Adrenal gland (tissue), 12 donors: ENCODE results near the gene WNT3. TPM values are rescaled to one million over a fixed set of nuclear protein-coding genes. Genes with fewer than 3 reads are reported as not detected.

Experiments
- DNase-seq, 7 donors: peaks; one replicate each; pipeline ENCODE4 v3.0.0-alpha.2; 2019 to 2020
- H3K27ac ChIP-seq, 5 donors: fragments of 200-600 bp; sonication (generic) in 4 of 5; 1 replicate in 3 of 5; 2 replicates in 2 of 5; pipeline versions ENCODE4 v1.5.1 to v1.8.0; 2016 to 2020; ENCODE audit warnings: mild to moderate bottlenecking in 1 of 5
- H3K27me3 ChIP-seq: fragments of 200-600 bp; 2 replicates; pipeline ENCODE4 v1.8.0; 2021
- H3K36me3 ChIP-seq, 2 donors: fragments of 200-600 bp; replicated peaks in 1 of 2; 1 replicate in 1 of 2; 2 replicates in 1 of 2; pipeline versions ENCODE4 v1.5.1 to v1.8.0; 2018 to 2022
- H3K4me1 ChIP-seq, 2 donors: fragments of 200-600 bp; replicated peaks in 1 of 2; 1 replicate in 1 of 2; 2 replicates in 1 of 2; pipeline versions ENCODE4 v1.5.1 to v1.8.0; 2018 to 2021
- H3K4me3 ChIP-seq, 4 donors: fragments of 200-600 bp; sonication (generic) in 3 of 4; one replicate each; pipeline ENCODE4 v1.5.1; 2016 to 2018
- H3K9me3 ChIP-seq, 3 donors: fragments of 200-600 bp; sonication (generic) in 1 of 3; replicated peaks in 1 of 3; 1 replicate in 2 of 3; 2 replicates in 1 of 3; pipeline versions ENCODE4 v1.5.1 to v1.8.0; 2016 to 2021
- CTCF ChIP-seq, 6 experiments: fragments of 450-650 bp in 4 of 6; fragments of 200-600 bp in 2 of 6; sonication (generic) in 1 of 6; IDR thresholded peaks; 1 replicate in 5 of 6; 2 replicates in 1 of 6; pipeline versions ENCODE4 v1.5.1 to v1.8.0; 2016 to 2021; ENCODE audit warnings: antibody characterized with exemption in 6 of 6, mild to moderate bottlenecking in 2 of 6, moderate library complexity in 1 of 6
- POLR2A ChIP-seq, 2 donors: fragments of 450-650 bp; IDR thresholded peaks; one replicate each; pipeline ENCODE4 v1.6.1; 2017; ENCODE audit warnings: antibody characterized with exemption in 2 of 2, mild to moderate bottlenecking in 2 of 2, moderate library complexity in 1 of 2
- WGBS, 4 donors: extraction: QIAGEN DNeasy Blood & Tissue Kit in 2 of 4; methylation state at CpG; one replicate each; pipeline versions ENCODE4 v1.1.5 to v1.1.7; 2013 to 2017; 5-methylcytosine and 5-hydroxymethylcytosine counted together
- intact Hi-C, 2 donors: fragments of 100-400 bp; cut with DNase I; formaldehyde crosslinking; loops; one replicate each; pipeline versions ENCODE4 v1.14.1 to v1.15.0; 2022 to 2023
- polyA plus RNA-seq, 3 donors: library from polyadenylated mRNA; stranded (reverse); fragments of 200-250 nt in 2 of 3; fragments of 350-450 nt in 1 of 3; fragmentation: Illumina TruSeq in 1 of 3; extraction: RNeasy Lipid Tissue Mini Kit (QIAGEN cat#74804) in 1 of 3; gene quantifications; one replicate each; pipeline ENCODE4 v1.2.3, GENCODE V29; 2013 to 2014
- total RNA-seq, 9 donors: library from RNA; depleted of rRNA in 4 of 9; stranded (reverse); fragments of >200 nt in 4 of 9; fragments of 120-200 nt in 1 of 9; fragmentation: NEBNext Ultra II Directional in 1 of 9; extraction: Animal tissue kit (Norgen Biotek cat#: 25700) in 1 of 9; gene quantifications; one replicate each; pipeline versions ENCODE4 v1.1.0 to v1.2.4, GENCODE V29; 2013 to 2023
- donor health status: healthy with polysubstance abuse.
- donor health status: Bipolar disorder and iron deficiency.
- donor health status: DM: yes; HTN: yes; CAD: no.
- donor health status: DM: no; HTN: no; CAD: no.
- donor health status: DM: no; HTN: no; CAD: no.
- donor health status: DM: yes; HTN: yes; CAD: no.

WNT3 gene
- total and polyA plus RNA-seq, 12 donors, result 0.16 to 1.1 (median 0.46) TPM; not detected in 2

DNA sequence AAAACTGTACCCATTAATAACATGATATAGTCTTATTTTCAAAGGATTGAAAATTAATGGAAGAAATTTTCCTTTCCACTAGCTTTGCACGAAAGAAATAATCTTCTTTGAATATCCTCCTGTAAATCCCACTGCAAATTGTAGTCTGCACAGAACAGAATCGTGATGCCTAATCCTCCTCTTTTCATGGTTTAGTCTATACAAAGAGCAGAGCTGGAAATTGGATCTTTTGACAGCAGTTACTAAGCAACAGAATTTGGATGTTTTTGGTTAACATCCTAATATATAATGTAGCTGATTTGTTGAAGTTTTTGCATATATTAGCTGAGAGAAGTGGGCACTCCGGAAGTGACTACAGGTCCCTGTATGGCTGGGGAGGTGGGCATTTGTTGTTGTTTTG is 98.6 kb downstream of the WNT3 start:
- intact Hi-C loops, result no loop called here
- Histone ChIP-seq H3K9me3 (no peaks in the 10 kb centered on the region), H3K27ac (no peak overlapping the region), H3K4me3 (no peak overlapping the region), H3K4me1 (no peaks in the 10 kb centered on the region), H3K36me3 (peaks cover 0 to 5% of the 10 kb centered on the region in 2 donors), H3K27me3 (no peaks in the 10 kb centered on the region)
- 74 to 88% (median 85%) methylated on average over 3 of the region's 3 CpGs for WGBS, 4 donors
- DNase-seq, result no peak
- TF ChIP-seq POLR2A (IDR thresholded peaks at IDR 0.05) (no peak), CTCF (IDR thresholded peaks at IDR 0.05) (no peak)

GRCh38 chr17:46717999-46718398 is 100.5 kb downstream of the WNT3 start:
- TF ChIP-seq POLR2A (IDR thresholded peaks at IDR 0.05) (no peak), CTCF (IDR thresholded peaks at IDR 0.05) (no peak)
- Histone ChIP-seq H3K27me3 (no peaks in the 10 kb centered on the region), H3K4me3 (no peak overlapping the region), H3K27ac (no peak overlapping the region), H3K9me3 (no peaks in the 10 kb centered on the region), H3K36me3 (peaks cover 0 to 5% of the 10 kb centered on the region in 2 donors), H3K4me1 (no peaks in the 10 kb centered on the region)
- WGBS, 4 donors, result 91 to 96% (median 95%) methylated on average over 4 of the region's 4 CpGs
- intact Hi-C loops, result no loop called here
- no peak for DNase-seq

Other genes with a start within 250 kb of the WNT3 start
- 10 to 100 TPM in 4 of 9 donors, 1 to 10 TPM in 5; 6.7 to 17.1 (median 9.9) TPM for gene ARL17A, start 239.0 kb downstream of the WNT3 start, total RNA-seq
- 1 to 10 TPM; 1.7 to 9.2 (median 6.5) TPM for gene ARL17A, start 239.0 kb downstream of the WNT3 start, polyA plus RNA-seq
- gene NSF, start 228.0 kb downstream of the WNT3 start, total RNA-seq, result 100 to 1,000 TPM in 1 of 9 donors, 10 to 100 TPM in 8; 28.7 to 101 (median 48.0) TPM
- gene NSF, start 228.0 kb downstream of the WNT3 start, polyA plus RNA-seq, result 10 to 100 TPM in 1 of 3 donors, 1 to 10 TPM in 2; 7.5 to 84.5 (median 9.4) TPM
- 1 to 10 TPM in 4 of 9 donors, under 1 TPM in 3, not detected in 2; 0.23 to 2.0 (median 1.1) TPM for gene WNT9B, start 32.9 kb upstream of the WNT3 start, total RNA-seq
- under 1 TPM in 2 of 3 donors, not detected in 1; 0.07 to 0.15 TPM for gene WNT9B, start 32.9 kb upstream of the WNT3 start, polyA plus RNA-seq
- gene GOSR2, start 104.5 kb upstream of the WNT3 start, total RNA-seq, result 10 to 100 TPM; 32.3 to 69.0 (median 46.8) TPM
- gene GOSR2, start 104.5 kb upstream of the WNT3 start, polyA plus RNA-seq, result 10 to 100 TPM; 14.4 to 69.2 (median 17.9) TPM
- not detected for gene RPRML, start 160.6 kb upstream of the WNT3 start, total RNA-seq
- gene RPRML, start 160.6 kb upstream of the WNT3 start, polyA plus RNA-seq, result under 1 TPM in 1 of 3 donors, not detected in 2; 0.07 TPM